Thyroid gland (tissue), 4 donors: ENCODE results near the gene CROCC2.

Experiments
- POLR2A ChIP-seq, 2 donors: fragments of 450-650 bp; IDR thresholded peaks; one replicate each; pipeline ENCODE4 v1.6.1; 2017; ENCODE audit warnings: antibody characterized with exemption in 2 of 2, mild to moderate bottlenecking in 2 of 2, moderate library complexity in 1 of 2
- TF ChIP-seq, protein P1 (sequence below), 6 experiments: fragments of 200-600 bp in 3 of 6; fragments of 450-650 bp in 3 of 6; sonication (generic) in 3 of 6; IDR thresholded peaks; one replicate each; pipeline ENCODE4 v1.5.1; 2016 to 2019; ENCODE audit warnings: antibody characterized with exemption in 6 of 6, mild to moderate bottlenecking in 2 of 6, inconsistent platforms in 1 of 6, moderate library complexity in 1 of 6

DNA sequence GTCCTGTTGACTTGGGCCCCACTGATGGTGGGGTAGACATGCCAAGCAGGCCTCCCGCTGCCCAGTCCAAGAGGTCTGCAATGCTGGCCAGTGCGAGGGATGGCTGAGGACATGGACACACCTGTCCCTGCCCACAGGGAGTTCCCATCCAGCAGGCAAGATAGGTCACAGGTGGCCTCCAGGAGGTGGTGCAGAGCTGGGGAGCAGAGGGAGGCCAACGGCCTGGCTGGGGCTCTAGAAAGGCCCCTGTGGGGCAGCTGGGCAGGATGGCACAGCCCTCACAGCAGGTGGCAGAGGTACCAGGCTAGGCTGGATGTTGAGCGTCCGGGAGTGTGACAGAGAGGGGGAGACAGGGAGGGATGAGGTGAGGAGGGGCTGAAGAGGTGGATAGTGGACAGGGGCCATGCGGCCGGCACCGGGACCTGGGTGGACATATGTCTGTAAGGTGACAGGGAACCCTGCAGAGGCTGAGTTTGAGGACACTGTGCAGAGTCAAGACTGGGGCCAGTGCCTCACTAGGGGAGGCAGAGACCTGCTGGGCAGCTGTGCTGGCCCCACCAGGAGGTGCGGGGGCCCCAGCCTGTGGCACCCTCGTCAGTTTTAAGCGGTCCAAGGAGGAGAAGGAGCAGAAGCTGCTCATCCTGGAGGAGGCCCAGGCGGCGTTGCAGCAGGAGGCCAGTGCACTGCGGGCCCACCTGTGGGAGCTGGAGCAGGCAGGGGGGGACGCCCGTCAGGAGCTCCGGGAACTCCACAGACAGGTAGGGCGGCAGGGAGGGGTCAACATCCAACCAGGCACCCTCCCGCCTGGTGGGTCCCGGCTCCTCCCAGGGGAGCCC lies 58.0 kb downstream of the CROCC2 start:
- no peak for TF ChIP-seq POLR2A (IDR thresholded peaks at IDR 0.05)
- TF ChIP-seq, protein P1, sequence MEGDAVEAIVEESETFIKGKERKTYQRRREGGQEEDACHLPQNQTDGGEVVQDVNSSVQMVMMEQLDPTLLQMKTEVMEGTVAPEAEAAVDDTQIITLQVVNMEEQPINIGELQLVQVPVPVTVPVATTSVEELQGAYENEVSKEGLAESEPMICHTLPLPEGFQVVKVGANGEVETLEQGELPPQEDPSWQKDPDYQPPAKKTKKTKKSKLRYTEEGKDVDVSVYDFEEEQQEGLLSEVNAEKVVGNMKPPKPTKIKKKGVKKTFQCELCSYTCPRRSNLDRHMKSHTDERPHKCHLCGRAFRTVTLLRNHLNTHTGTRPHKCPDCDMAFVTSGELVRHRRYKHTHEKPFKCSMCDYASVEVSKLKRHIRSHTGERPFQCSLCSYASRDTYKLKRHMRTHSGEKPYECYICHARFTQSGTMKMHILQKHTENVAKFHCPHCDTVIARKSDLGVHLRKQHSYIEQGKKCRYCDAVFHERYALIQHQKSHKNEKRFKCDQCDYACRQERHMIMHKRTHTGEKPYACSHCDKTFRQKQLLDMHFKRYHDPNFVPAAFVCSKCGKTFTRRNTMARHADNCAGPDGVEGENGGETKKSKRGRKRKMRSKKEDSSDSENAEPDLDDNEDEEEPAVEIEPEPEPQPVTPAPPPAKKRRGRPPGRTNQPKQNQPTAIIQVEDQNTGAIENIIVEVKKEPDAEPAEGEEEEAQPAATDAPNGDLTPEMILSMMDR (IDR thresholded peaks at IDR 0.05) = no peak
